Cardiac fibroblast (primary cell): Measurements from ENCODE around the gene PNMA6F.
"Not testable (repeated sequence)": the region's sequence is repeated elsewhere in the genome, so short reads cannot be mapped to it uniquely, and the experiment has no call there.

Source experiments
- DNase-seq, 2 donors: peaks; one replicate each; pipeline versions ENCODE4 v3.0.0 to v3.0.0-alpha.2; 2010; ENCODE audit warnings: low read depth in 2 of 2
- H3K4me3 ChIP-seq, 2 donors: replicated peaks in 1 of 2; 1 replicate in 1 of 2; 2 replicates in 1 of 2; pipeline ENCODE4 v1.5.1; 2011; ENCODE audit warnings: low read depth in 2 of 2, low read length in 2 of 2, mild to moderate bottlenecking in 2 of 2, moderate library complexity in 1 of 2
- CTCF ChIP-seq: IDR thresholded peaks from one replicate; pipeline ENCODE4 v1.5.1; 2011; ENCODE audit warnings: low read depth, mild to moderate bottlenecking, low read length, inconsistent platforms

The PNMA6F gene

DNA sequence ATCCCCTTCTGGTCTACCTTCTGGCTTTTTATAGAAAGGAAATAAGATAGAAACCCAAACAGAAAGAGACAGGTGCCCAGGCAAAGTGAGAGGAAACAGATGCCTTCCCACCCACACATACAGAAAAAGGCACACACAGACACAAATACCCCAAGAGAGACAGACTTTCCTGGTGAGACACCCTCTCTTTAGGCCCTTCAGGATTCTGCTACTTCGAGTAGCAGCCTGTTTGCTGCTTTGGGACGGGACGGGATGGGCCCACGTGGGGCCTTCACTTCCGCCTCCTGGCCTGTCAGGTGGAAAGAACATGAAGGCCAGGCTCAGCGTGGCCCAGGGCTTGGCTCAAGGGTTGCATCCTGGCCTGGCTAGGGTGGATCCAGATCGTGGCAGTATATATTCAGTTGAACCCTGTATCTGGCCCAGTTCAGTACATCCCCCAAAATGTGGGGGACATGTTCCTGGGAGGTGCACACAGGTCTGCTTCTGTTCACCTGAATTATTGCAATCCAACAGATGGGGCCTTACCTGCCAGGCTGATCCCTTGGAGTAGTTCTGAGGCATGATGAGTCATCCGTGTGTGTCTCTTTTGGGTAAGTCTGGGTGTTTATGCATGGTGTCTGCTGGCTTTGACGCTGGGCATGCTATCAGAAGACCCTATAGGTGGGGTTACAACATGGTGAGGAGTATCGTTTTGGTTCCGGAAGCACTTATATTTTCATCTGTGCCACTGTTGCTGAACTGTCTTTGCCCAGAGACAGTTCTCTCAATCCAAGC, 14.7 kb upstream of the PNMA6F start:
- H3K4me3 ChIP-seq = no peak overlapping the region
- no peak for DNase-seq
- no peak for TF ChIP-seq CTCF

- DNase-seq = no peak
- peak overlapping the region; percentile 77 to 80 for H3K4me3 ChIP-seq
- TF ChIP-seq CTCF = no peak
Observed at GRCh38 chrX:153334654-153335295, 13.2 kb upstream of the PNMA6F start.

DNA sequence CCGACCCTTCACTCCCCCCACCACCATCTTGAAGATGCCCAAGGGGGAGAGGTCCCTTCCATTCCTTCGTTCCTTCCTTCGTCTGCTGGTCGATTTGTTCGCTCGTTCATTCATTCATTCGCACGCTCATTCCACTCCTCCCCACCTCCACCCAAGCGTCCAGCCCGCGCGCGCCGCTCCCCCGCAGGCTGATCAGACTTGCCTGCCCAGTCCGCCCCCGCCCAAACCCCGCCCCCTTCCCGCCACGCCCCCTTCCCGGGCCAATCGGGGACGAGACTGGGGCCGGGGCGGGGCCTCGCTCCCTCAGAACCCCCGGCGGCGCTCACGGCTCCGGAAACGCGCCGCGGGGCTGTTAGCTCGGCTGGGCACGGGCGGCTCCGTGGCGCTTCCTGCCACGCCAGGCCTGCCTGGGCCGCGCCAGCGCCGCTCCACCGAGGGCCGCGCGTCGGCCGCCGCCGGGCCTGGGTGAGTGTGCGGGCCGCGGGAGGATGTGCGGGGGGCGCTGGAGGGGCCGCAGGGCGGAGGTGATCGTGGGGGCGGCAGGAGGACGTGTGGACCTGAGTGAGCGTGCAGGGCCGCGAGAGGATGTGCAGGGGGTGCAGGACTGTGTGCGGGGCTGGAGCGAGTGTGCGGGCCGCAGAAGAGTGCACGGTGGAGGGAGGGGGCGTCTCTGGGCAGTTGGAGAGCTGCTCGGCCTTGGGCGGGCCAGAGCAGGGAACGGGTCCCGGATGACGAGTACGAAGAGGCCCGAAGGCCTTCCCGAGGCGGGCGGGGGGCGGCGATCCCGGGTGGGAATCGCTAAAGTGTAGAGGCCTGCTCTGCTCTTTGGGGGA, 12.5 kb upstream of the PNMA6F start, which contains the start of gene ZNF275:
Gene ZNF275 (plus strand): TSS at position 333 of the 833 bp plus-strand sequence. CDS start 2,527 bp downstream, outside the sequence.
- TF ChIP-seq CTCF = no peak
- peak within 1 kb of the TSS; percentile 77 to 80 for H3K4me3 ChIP-seq

GRCh38 chrX:153333266-153333665, 11.7 kb upstream of the PNMA6F start:
- DNase-seq = peak; percentile 53 to 64
- no peak for TF ChIP-seq CTCF
- H3K4me3 ChIP-seq = peak overlapping the region in 1 of 2 donors; percentile 47

More for the DNA sequence above, 12.5 kb upstream of the PNMA6F start, which contains the start of gene ZNF275:
- DNase-seq = peak; percentile 69 to 80

GRCh38 chrX:153327561-153327960, 6.0 kb upstream of the PNMA6F start:
- no peak for DNase-seq
- TF ChIP-seq CTCF = no peak
- no peak overlapping the region for H3K4me3 ChIP-seq

DNA sequence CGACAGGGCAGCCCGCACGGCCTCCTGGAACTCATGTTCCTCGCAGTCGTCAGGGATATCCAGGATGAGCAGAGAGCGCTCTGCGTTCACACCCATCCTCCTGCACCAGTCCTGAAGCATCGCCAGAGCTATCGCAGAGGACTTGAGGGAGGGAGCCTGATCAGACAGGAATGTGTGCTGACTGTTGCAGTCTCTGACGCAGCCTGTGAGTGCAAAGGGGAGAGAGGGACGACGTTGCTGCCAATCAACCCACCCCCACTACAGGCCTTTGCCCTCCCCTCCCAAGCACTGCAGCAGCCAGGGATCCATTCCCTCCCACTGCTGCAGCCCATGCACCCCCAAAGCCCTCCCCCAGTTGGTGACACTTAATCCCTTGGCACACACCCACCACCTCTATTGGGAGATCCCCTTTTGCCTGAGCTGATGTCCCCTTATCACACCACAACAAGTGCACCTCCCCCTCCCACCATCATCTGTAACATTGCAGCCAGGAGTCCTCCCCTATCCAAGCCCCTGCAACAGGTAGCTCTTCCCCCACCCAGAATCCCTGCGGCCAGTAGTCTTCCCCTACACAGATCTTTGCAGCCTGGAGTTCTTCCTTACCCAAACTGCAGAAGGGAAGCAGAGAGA, 897 bp downstream of the PNMA6F start:
- peak in 1 of 2 donors; percentile 5 for DNase-seq
- no peak overlapping the region for H3K4me3 ChIP-seq
- no peak for TF ChIP-seq CTCF

DNA sequence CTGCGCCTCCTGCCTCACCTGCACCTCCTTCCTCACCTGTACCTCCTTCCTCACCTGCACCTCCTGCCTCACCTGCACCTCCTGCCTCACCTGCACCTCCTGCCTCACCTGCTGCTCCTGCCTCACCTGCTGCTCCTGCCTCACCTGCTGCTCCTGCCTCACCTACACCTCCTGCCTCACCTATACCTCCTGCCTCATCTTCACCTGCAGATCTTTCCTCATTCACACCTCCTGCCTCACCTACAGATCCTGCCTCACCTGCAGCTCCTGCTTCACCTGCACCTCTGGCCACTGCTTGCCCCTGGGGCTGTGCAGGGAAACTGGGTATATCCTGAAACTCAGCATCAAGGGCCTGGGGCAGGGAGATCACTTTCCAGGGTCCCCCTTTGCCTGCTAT, 1.5 kb downstream of the PNMA6F start:
- H3K4me3 ChIP-seq, DNase-seq: not testable (repeated sequence)
